Left ventricle myocardium inferior (tissue), 1 donor: ENCODE results near the gene ENDOG. TPM values are rescaled to one million over a fixed set of nuclear protein-coding genes. Genes with fewer than 3 reads are reported as not detected.
"Not testable (repeated sequence)": the region's sequence is repeated elsewhere in the genome, so short reads cannot be mapped to it uniquely, and the experiment has no call there.

Experiments
- DNase-seq: peaks from one replicate; pipeline ENCODE4 v3.0.0-alpha.2; 2020
- H3K27ac ChIP-seq: fragments of 200-600 bp; replicated peaks from 2 replicates; pipeline ENCODE4 v1.8.0; 2021
- H3K27me3 ChIP-seq: fragments of 200-600 bp; 2 replicates; pipeline ENCODE4 v1.8.0; 2021; ENCODE audit warnings: low read depth
- H3K36me3 ChIP-seq: fragments of 200-600 bp; 2 replicates; pipeline ENCODE4 v1.8.0; 2021
- H3K4me1 ChIP-seq: fragments of 200-600 bp; 2 replicates; pipeline ENCODE4 v1.8.0; 2021
- H3K4me3 ChIP-seq: fragments of 200-600 bp; 2 replicates; pipeline ENCODE4 v1.8.0; 2021; ENCODE audit warnings: mild to moderate bottlenecking, moderate library complexity
- H3K9me3 ChIP-seq: fragments of 200-600 bp; replicated peaks from 2 replicates; pipeline ENCODE4 v1.8.0; 2021
- intact Hi-C: fragments of 100-400 bp; cut with micrococcal nuclease; formaldehyde crosslinking; loops from one replicate; pipeline ENCODE4 v1.11.0; 2022
- total RNA-seq: library from RNA; stranded (reverse); fragmentation: NEBNext Ultra II Directional; extraction: Animal tissue kit (Norgen Biotek cat#: 25700); gene quantifications from one replicate; pipeline ENCODE4 v1.2.1, GENCODE V29; 2021
- TF ChIP-seq, protein P1 (sequence below): fragments of 200-600 bp; IDR thresholded peaks from 2 replicates; pipeline ENCODE4 v1.8.0; 2021; ENCODE audit warnings: antibody characterized with exemption, mild to moderate bottlenecking, borderline replicate concordance
- donor health status: DM: no; HTN: yes; CAD: no; lungs with severe emphysema.

Gene ENDOG
- total RNA-seq, 1 donor from 2014 or later, result 75.3 TPM

DNA sequence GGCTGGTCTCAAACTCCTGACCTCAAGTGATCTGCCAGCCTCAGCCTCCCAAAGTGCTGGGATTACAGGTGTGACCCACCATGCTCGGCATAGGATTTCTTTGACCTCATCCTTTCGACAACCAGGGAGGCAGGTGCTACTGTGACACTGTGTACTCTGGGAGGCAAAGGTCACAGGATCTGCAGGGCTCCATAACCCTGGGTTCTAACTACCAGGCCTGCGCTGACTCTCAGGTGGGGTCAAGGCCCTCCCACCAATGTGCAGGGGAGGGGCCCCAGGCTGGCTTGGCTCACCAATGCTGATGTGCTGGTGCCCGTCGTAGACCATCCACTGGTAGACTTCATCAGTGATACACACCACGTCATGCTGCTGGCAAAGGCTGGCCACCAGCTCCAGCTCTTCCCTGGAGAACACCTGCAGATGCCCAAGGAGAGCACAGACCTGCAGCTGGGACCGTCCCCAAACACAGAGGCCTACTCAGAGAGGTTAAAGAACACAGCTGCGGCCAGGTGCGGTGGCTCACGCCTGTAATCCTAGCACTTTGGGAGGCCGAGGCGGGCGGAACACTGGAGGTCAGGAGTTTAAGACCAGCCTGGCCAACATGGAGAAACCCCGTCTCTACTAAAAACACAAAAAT is 18.3 kb downstream of the ENDOG start:
- DNase-seq, result no peak

DNA sequence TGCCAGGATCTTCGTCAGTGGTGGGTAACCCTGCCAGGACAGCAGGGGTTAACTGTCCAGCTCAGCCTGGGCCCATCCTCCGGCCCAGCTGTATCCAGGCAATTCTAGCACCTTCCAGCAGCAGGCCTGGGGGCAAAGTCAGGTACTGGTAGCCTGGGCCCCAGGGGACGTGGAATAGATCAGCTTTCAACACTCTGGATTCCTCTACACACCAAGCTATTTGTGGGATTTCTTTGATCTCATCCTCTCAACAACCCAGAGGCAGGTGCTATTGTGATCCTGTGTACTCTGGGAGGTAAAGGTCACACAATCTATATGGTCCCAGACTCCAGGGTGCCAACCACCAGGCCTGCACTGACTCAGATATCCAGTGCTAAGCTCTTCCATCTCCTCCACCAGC is 20.0 kb downstream of the ENDOG start:
- Histone ChIP-seq H3K4me1 (no peaks in the 10 kb centered on the region), H3K27ac (no peak overlapping the region), H3K27me3 (no peaks in the 10 kb centered on the region), H3K9me3 (no peaks in the 10 kb centered on the region), H3K36me3 (peaks cover 55% of the 10 kb centered on the region), H3K4me3 (no peak overlapping the region)
- DNase-seq, result no peak
- TF ChIP-seq, protein P1, sequence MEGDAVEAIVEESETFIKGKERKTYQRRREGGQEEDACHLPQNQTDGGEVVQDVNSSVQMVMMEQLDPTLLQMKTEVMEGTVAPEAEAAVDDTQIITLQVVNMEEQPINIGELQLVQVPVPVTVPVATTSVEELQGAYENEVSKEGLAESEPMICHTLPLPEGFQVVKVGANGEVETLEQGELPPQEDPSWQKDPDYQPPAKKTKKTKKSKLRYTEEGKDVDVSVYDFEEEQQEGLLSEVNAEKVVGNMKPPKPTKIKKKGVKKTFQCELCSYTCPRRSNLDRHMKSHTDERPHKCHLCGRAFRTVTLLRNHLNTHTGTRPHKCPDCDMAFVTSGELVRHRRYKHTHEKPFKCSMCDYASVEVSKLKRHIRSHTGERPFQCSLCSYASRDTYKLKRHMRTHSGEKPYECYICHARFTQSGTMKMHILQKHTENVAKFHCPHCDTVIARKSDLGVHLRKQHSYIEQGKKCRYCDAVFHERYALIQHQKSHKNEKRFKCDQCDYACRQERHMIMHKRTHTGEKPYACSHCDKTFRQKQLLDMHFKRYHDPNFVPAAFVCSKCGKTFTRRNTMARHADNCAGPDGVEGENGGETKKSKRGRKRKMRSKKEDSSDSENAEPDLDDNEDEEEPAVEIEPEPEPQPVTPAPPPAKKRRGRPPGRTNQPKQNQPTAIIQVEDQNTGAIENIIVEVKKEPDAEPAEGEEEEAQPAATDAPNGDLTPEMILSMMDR, result no peak
- intact Hi-C loops, result no loop called here

More for the DNA sequence above, 18.3 kb downstream of the ENDOG start:
- no peaks in the 10 kb centered on the region for H3K9me3 ChIP-seq
- intact Hi-C loops, result no loop called here
- no peak overlapping the region for H3K4me3 ChIP-seq
- no peaks in the 10 kb centered on the region for H3K27me3 ChIP-seq
- TF ChIP-seq, protein P1, result no peak
- H3K4me1 ChIP-seq, result no peaks in the 10 kb centered on the region
- H3K36me3 ChIP-seq, result peaks cover 50% of the 10 kb centered on the region
- H3K27ac ChIP-seq, result no peak overlapping the region

DNA sequence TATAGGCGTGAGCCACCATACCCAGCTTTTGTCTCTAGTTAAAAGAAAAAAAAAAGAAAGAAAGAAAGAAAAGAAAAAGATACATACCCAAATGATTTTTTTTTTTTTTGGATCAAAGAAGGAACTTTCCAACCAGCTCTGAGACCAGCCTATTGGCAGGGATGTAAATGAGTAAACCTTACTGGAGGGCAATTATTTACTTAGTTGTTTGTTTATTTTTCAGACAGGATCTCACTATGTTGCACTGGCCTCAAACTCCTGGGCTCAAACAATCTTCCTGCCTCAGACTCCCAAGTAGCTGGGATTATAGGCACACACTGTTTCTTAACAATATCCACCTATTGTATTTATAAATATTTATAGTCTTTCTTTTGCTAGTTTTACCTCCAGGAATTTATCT is 22.2 kb downstream of the ENDOG start:
- no peaks in the 10 kb centered on the region for H3K4me1 ChIP-seq
- TF ChIP-seq, protein P1, result no peak
- DNase-seq, result no peak
- no peaks in the 10 kb centered on the region for H3K27me3 ChIP-seq
- H3K27ac ChIP-seq, result no peak overlapping the region
- H3K36me3 ChIP-seq, result peaks cover 42% of the 10 kb centered on the region
- intact Hi-C loops, result no loop called here
- no peaks in the 10 kb centered on the region for H3K9me3 ChIP-seq
- no peak overlapping the region for H3K4me3 ChIP-seq

DNA sequence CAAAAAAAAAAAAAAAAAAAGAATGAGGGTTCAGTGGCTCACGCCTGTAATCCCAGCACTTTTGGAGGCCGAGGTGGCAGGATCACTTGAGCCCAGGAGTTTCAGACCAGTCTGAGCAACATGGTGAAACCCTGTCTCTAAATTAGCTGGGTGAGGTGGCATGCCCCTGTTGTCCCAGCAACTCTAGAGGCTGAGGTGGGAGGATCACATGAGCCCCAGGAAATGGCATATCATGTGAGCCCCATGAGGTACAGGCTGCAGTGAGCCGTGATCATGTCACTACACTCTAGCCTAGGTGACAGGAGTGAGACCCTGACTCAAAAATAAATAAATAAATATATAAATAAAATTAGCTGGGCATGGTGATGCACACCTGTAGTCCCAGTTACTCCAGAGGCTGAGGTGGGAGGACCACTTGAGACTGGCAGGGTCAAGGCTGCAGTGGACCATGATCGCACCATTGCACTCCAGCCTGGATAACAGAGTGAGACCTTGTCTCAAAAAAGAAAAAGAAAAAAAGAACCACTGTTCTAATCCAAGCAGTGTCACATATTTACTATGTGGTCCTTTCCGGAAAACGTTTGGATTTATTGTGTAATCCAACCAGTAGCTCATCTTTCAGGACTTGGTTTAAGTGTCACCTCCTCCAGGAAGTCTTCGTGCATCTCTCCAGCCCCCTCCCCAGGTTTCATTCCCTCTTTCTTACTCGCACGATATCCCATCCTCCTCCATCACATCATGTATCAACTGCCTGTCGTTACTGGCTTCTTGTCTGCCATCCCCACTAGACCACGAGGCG is 23.6 kb downstream of the ENDOG start:
- intact Hi-C loops, result no loop called here
- H3K4me1 ChIP-seq, result no peaks in the 10 kb centered on the region
- no peak overlapping the region for H3K27ac ChIP-seq
- DNase-seq, result no peak
- H3K4me3 ChIP-seq, result no peak overlapping the region
- H3K9me3 ChIP-seq, result no peaks in the 10 kb centered on the region
- H3K27me3 ChIP-seq, result no peaks in the 10 kb centered on the region
- peaks cover 38% of the 10 kb centered on the region for H3K36me3 ChIP-seq
- TF ChIP-seq, protein P1, result no peak

DNA sequence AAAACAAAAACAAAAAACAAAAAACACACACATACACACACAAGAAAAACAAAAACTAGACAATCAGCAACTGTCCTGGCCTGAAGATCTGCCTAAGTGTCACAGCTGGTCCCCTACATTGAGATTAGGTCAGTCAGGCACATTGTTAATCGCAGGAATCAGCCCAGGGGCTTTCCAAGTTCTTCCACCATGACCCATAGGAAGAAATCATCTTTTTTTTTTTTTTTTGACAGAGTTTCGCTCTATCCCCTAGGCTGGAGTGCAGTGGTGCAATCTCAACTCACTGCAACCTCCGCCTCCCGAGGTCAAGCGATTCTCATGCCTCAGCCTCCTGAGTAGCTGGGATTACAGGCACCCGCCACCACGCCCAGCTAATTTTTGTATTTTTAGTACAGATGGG is 24.9 kb downstream of the ENDOG start:
- H3K27me3 ChIP-seq, intact Hi-C loops, H3K27ac ChIP-seq: not testable (repeated sequence)

More for the DNA sequence above, 24.9 kb downstream of the ENDOG start:
- H3K36me3 ChIP-seq, result peaks cover 28% of the 10 kb centered on the region
- not testable (repeated sequence) for H3K9me3 ChIP-seq, DNase-seq, H3K4me1 ChIP-seq, H3K4me3 ChIP-seq
